Mesenteric fat pad (tissue), 1 donor: Measurements from ENCODE around the gene TMEM41A. TPM values are rescaled to one million over a fixed set of nuclear protein-coding genes. Genes with fewer than 3 reads are reported as not detected.

Experiments used
- total RNA-seq: library from RNA; stranded (reverse); fragmentation: NEBNext Ultra II Directional; extraction: Animal tissue kit (Norgen Biotek cat#: 25700); gene quantifications from one replicate; pipeline ENCODE4 v1.2.1, GENCODE V29; 2021
- donor health status: DM: yes; HTN: yes; CAD: no.

TMEM41A gene
- total RNA-seq, 1 donor from 2014 or later = 17.9 TPM

Other genes starting within 250 kb of the TMEM41A start
- 33.0 TPM for gene EHHADH, start 245.0 kb downstream of the TMEM41A start, total RNA-seq
- 23.7 TPM for gene MAP3K13, start 135.9 kb downstream of the TMEM41A start, total RNA-seq
- 0.48 TPM for gene LIPH, start 53.6 kb upstream of the TMEM41A start, total RNA-seq
- gene SENP2, start 87.3 kb upstream of the TMEM41A start, total RNA-seq = 51.1 TPM